ENCODE data around the gene SLC35F3. TPM values are rescaled to one million over a fixed set of nuclear protein-coding genes. Genes with fewer than 3 reads are reported as not detected.
A peak's percentile ranks its signal among the peaks of the same experiment; 100 is the strongest.
"Not testable (repeated sequence)": the region's sequence is repeated elsewhere in the genome, so short reads cannot be mapped to it uniquely, and the experiment has no call there.

The SLC35F3 gene
- total RNA-seq, 1 donor from 2014 or later: 0.68 TPM

DNA sequence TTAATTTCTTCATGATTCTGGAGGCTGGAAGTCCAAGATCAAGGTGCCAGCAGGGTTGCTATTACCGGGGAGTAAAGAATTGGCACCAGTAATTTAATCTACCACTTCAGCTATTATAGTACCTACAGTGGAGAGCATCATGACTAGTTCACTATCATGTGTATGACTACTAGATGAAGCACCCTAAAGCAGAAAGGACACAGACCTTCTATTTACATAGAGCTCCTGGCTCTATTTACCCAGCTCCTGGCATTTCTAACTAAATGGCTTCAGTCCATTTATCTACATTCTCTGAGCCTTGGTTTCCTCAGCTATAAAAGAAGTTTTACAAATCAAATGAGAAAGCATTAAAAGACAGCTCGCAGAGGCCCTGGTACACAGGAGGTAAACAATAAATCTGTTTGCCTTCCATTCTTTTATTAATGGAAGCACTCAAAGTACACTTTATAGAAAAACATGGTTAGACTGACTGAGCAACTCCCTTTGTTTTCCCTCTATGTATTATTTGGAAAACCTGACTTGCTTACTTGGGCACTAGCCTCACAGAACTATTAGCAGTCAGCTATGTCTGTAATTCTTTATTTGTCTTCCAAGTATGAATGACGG lies 203.0 kb downstream of the SLC35F3 start:
- no peak for ATAC-seq

- ATAC-seq: peak; percentile 63
These were observed 204.4 kb downstream of the SLC35F3 start for GRCh38 chr1:234108921-234109320.

GRCh38 chr1:234109840-234110239 lies 205.4 kb downstream of the SLC35F3 start:
- no peak for ATAC-seq

- peak; percentile 50 for ATAC-seq
These were observed 207.1 kb downstream of the SLC35F3 start for GRCh38 chr1:234111458-234112142.

GRCh38 chr1:234114648-234115307 lies 210.3 kb downstream of the SLC35F3 start:
- ATAC-seq: peak; percentile 45

DNA sequence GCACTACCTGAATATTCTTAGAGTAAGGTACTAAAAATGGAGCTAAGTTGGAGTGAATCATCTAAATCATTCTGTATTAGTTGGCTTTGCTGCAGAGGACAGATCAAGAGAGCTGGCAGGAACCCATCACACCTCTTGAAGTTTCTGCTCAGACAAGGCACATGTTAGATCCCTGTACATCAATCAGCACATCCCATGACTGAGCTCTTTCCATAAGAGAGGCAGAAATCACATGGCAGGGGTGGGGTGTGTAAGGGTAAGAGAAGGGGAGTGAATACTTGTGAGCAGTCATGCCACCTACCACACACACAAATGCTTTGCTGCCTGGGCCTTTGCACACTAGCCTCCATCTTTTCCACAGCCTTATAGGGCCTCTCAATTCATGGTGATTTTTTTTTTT lies 214.4 kb downstream of the SLC35F3 start:
- ATAC-seq: no peak

- ATAC-seq: no peak
These were observed 215.0 kb downstream of the SLC35F3 start for GRCh38 chr1:234119431-234119830.

DNA sequence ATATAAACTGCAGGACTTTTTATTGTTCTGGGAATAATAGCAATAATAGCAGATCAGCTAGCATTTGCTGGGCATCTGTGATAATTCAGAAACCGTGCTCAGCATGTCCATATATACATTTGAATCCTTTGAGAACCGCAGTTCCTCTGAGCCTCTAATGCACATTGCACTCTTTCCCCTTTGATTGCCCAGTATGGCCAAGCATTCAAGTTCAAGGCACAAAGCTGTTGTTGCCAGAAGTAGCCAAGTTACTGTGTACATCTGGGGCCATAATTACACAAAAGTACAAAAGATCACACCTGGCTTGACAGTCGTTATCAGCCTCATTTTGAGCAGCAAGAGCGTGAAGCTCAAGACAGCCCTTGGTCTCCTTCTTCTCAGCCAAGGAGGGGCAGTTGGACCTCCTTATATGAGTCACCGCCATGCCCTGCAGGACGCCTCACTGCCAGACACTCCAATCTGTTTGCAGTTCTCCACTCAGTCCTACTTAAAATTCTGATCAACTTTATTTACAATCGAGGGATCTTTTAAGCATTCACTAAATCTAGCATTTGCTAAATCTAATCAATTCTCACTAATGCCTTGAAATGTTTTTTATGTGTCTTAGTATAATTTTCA lies 216.0 kb downstream of the SLC35F3 start:
- ATAC-seq: no peak

- ATAC-seq: not testable (repeated sequence)
These were observed 217.2 kb downstream of the SLC35F3 start for GRCh38 chr1:234121659-234122058.

- ATAC-seq: not testable (repeated sequence)
These were observed 218.1 kb downstream of the SLC35F3 start for GRCh38 chr1:234122571-234122970.

- no peak for ATAC-seq
These were observed 219.4 kb downstream of the SLC35F3 start for GRCh38 chr1:234123867-234124266.

DNA sequence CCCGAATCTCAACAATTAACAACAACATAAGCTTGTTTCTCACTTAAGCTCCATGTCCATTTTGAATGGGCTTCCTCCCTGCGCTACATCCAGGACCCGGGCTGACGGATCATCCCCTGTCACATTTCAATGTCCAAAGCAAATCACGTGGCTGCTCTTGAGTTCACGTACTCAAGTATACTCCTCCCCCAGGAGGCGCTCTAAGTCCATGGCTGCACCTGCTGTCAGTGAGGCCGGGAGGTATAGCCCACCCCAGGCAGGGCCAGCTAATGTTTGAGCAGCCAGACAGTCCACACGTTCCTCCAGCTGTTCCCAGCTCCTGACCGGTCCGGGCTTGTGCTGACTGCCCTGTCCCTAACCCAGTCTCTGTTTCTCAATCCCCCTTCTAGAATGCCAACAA lies 220.8 kb downstream of the SLC35F3 start:
- peak; percentile 36 for ATAC-seq

GRCh38 chr1:234125714-234126113 lies 221.2 kb downstream of the SLC35F3 start:
- no peak for ATAC-seq

DNA sequence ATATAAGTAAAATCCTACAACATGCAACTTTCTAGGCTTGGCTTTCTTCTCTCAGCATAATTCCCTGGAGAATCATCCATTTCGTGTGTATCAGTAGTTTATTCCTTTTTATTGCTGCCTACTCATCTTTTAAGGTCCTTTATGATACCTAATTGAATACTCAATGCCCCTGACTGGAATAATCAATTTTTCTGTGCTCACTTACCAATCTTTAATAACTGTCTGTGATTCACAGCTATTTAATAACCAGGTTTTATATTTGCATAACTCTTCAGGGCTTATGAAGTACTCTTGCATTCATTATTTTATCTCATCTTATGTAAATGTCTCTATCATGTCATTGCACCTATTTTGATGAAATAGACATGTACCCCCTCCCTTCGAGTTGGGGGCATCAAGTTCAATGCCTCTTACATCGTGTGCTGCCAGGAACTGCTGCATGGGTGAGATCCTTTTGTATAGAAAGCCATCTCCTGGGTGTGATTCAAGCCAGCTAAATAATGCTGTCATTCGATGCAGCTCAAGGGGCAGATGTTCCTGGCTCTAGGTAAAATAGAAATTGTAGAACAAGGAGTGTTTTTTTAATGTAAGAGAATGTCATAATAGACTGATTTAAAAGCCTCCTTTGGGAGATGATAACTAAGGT lies 222.7 kb downstream of the SLC35F3 start:
- ATAC-seq: no peak

- peak; percentile 77 for ATAC-seq
These were observed 228.3 kb downstream of the SLC35F3 start for GRCh38 chr1:234132795-234133194.

- peak; percentile 85 for ATAC-seq
These were observed 230.4 kb downstream of the SLC35F3 start for GRCh38 chr1:234134878-234135277.

DNA sequence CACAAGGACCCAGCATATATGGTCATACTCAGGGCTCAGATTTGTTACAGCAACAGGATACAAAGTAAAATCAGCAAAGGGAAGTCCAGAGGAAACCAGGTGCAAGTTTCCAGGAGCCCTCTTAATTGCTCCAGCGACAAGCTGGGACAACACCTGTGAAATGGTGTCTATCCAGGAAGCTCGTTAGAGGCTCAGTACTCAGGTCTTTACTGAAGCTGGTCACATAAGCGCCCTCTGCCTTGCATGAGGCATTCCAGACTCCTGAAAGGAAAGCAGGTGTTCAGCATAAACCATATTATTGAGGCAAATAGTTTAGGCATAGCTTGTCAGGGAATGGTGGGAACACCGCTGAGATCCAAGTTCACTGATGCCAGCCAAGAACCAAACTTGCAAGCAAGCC lies 231.0 kb downstream of the SLC35F3 start:
- ATAC-seq: peak; percentile 31

DNA sequence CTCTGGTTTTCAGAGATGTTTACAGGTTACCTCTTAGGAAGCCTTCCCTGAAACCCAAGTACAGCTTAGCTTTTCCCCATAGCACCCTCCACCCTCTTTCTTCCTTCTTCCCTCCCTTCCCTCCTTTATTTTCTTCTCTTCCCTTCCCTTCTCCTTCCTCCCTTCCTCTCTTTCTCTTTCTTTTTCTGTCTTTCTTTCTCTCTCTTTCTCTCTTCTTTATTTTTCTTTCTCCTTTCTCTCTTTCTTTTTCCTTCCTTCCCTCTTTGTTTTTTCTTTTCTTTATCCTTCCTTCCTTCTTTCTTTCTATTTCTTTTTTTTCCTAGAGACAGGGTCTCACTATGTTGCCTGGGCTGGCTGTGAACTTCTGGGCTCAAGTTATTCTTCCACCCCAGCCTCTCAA lies 231.6 kb downstream of the SLC35F3 start:
- no peak for ATAC-seq

GRCh38 chr1:234139966-234140365 lies 235.5 kb downstream of the SLC35F3 start:
- ATAC-seq: peak; percentile 78

- ATAC-seq: no peak
These were observed 235.9 kb downstream of the SLC35F3 start for GRCh38 chr1:234140388-234140787.

GRCh38 chr1:234141006-234141405 lies 236.5 kb downstream of the SLC35F3 start:
- no peak for ATAC-seq

DNA sequence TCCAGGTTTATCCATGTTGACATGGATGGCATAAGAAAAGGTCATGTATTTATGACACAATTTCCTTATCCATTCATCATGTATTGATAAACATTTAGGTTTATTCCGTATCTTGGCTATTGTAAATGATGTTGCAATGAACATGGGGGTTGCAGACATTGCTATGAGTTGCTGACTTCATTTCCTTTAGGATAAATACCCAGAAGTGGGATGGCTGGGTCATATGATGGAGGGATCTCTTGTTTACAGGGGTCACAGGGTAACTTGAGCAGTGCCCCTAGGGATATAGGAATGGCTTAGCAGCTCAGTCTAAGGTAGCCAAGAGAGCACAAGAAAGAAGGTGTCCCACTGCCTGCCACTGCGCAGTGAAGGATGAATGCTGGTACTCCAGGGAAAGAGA lies 239.2 kb downstream of the SLC35F3 start:
- ATAC-seq: no peak

DNA sequence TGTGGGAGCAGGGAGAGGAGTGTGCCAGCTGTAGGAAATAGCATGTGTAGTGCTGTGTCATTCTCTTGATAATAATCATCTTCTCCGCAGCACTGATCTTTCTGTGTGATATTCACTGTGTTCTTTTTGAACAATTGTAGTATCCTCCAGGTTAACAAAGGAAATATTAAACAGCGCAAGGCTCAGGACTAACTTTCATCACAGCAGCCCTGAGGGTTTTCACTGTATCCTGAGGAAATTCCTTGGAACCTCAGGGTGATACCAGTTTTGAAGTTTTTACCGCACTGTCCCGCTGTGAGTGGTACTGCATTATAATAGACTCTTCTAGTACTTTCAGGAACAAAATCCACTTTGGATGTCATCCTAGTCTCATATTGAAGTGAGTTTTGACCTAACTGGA lies 240.4 kb downstream of the SLC35F3 start:
- no peak for ATAC-seq
